Fibroblast of skin of left biceps (primary cell): ENCODE results near the gene NAPEPLD.
A peak's percentile ranks its signal among the peaks of the same experiment; 100 is the strongest.
"Not testable (repeated sequence)": the region's sequence is repeated elsewhere in the genome, so short reads cannot be mapped to it uniquely, and the experiment has no call there.

ENCODE experiments used
- DNase-seq, 2 experiments: peaks; one replicate each; pipeline ENCODE4 v3.0.0-alpha.2; 2013; ENCODE audit warnings: low read depth in 2 of 2

The NAPEPLD gene

GRCh38 chr7:103148994-103149807, at the start of gene NAPEPLD:
TSS of gene NAPEPLD (minus strand) at chr7:103149099. CDS start at chr7:103128776, 20,323 bp downstream.
- peak; percentile 57 to 58 for DNase-seq

- DNase-seq: not testable (repeated sequence)
Measured at GRCh38 chr7:103198079-103198478, 49.2 kb upstream of the NAPEPLD start.

GRCh38 chr7:103195364-103195763, 46.5 kb upstream of the NAPEPLD start:
- DNase-seq: not testable (repeated sequence)

GRCh38 chr7:103172415-103173146, 23.7 kb upstream of the NAPEPLD start:
- not testable (repeated sequence) for DNase-seq

- DNase-seq: not testable (repeated sequence)
Measured at GRCh38 chr7:103171695-103172414, 23.0 kb upstream of the NAPEPLD start.

GRCh38 chr7:103166921-103167544, 18.1 kb upstream of the NAPEPLD start:
- DNase-seq: not testable (repeated sequence)

GRCh38 chr7:103163087-103163825, 14.4 kb upstream of the NAPEPLD start:
- not testable (repeated sequence) for DNase-seq

- not testable (repeated sequence) for DNase-seq
Measured at GRCh38 chr7:103162641-103163040, 13.7 kb upstream of the NAPEPLD start.

- not testable (repeated sequence) for DNase-seq
Measured at GRCh38 chr7:103161998-103162616, 13.2 kb upstream of the NAPEPLD start.

GRCh38 chr7:103159072-103159471, 10.2 kb upstream of the NAPEPLD start:
- DNase-seq: not testable (repeated sequence)

- not testable (repeated sequence) for DNase-seq
Measured at GRCh38 chr7:103155331-103156024, 6.6 kb upstream of the NAPEPLD start.

GRCh38 chr7:103154042-103154441, 5.1 kb upstream of the NAPEPLD start:
- DNase-seq: no peak

- DNase-seq: not testable (repeated sequence)
Measured at GRCh38 chr7:103152744-103153617, 4.1 kb upstream of the NAPEPLD start.

GRCh38 chr7:103151993-103152676, 3.2 kb upstream of the NAPEPLD start:
- DNase-seq: not testable (repeated sequence)

- DNase-seq: no peak
Measured at GRCh38 chr7:103150192-103150591, 1.3 kb upstream of the NAPEPLD start.

- DNase-seq: no peak
Measured at GRCh38 chr7:103149808-103150180, 895 bp upstream of the NAPEPLD start.

- DNase-seq: no peak
Measured at GRCh38 chr7:103148131-103148993, 537 bp downstream of the NAPEPLD start.
